Measurements from ENCODE around the gene EYA2.
A peak's percentile ranks its signal among the peaks of the same experiment; 100 is the strongest.

Gene EYA2

GRCh38 chr20:46984405-46984804, 89.8 kb downstream of the EYA2 start:
- DNase-seq, result no peak

- DNase-seq, result no peak
Observed at GRCh38 chr20:46985250-46985649, 90.6 kb downstream of the EYA2 start.

GRCh38 chr20:46985671-46986070, 91.0 kb downstream of the EYA2 start:
- no peak for DNase-seq

- peak; percentile 2 for DNase-seq
Observed at GRCh38 chr20:46987001-46987400, 92.4 kb downstream of the EYA2 start.

GRCh38 chr20:46990017-46990595, 95.5 kb downstream of the EYA2 start:
- DNase-seq, result peak; percentile 66

- DNase-seq, result no peak
Observed at GRCh38 chr20:46990596-46991104, 96.0 kb downstream of the EYA2 start.

- DNase-seq, result no peak
Observed at GRCh38 chr20:46991168-46991567, 96.5 kb downstream of the EYA2 start.

- DNase-seq, result no peak
Observed at GRCh38 chr20:46991880-46992639, 97.4 kb downstream of the EYA2 start.

GRCh38 chr20:46992640-46993035, 98.0 kb downstream of the EYA2 start:
- DNase-seq, result no peak

- DNase-seq, result no peak
Observed at GRCh38 chr20:46993465-46994095, 98.9 kb downstream of the EYA2 start.

- DNase-seq, result peak; percentile 81
Observed at GRCh38 chr20:46994341-46994740, 99.7 kb downstream of the EYA2 start.

- peak; percentile 30 for DNase-seq
Observed at GRCh38 chr20:46995561-46996142, 101.0 kb downstream of the EYA2 start.

- peak; percentile 4 for DNase-seq
Observed at GRCh38 chr20:46997187-46997586, 102.5 kb downstream of the EYA2 start.

GRCh38 chr20:46998477-46999240, 104.0 kb downstream of the EYA2 start:
- peak; percentile 9 for DNase-seq

- peak; percentile 9 for DNase-seq
Observed at GRCh38 chr20:46999801-47000465, 105.3 kb downstream of the EYA2 start.

- DNase-seq, result no peak
Observed at GRCh38 chr20:47003223-47003622, 108.6 kb downstream of the EYA2 start.

- no peak for DNase-seq
Observed at GRCh38 chr20:47004179-47004578, 109.5 kb downstream of the EYA2 start.

- no peak for DNase-seq
Observed at GRCh38 chr20:47007826-47008655, 113.4 kb downstream of the EYA2 start.

GRCh38 chr20:47008842-47009518, 114.3 kb downstream of the EYA2 start:
- DNase-seq, result no peak

- DNase-seq, result no peak
Observed at GRCh38 chr20:47009784-47010183, 115.1 kb downstream of the EYA2 start.

- DNase-seq, result peak; percentile 36
Observed at GRCh38 chr20:47011984-47012383, 117.3 kb downstream of the EYA2 start.
